GM10847 (cell line): Measurements from ENCODE around the gene GPR146.

Source experiments
- POLR2A ChIP-seq: IDR thresholded peaks from 2 replicates; pipeline ENCODE4 v1.6.1; 2011; ENCODE audit not compliant: insufficient read length; ENCODE audit errors: extremely low read depth

Gene GPR146

DNA sequence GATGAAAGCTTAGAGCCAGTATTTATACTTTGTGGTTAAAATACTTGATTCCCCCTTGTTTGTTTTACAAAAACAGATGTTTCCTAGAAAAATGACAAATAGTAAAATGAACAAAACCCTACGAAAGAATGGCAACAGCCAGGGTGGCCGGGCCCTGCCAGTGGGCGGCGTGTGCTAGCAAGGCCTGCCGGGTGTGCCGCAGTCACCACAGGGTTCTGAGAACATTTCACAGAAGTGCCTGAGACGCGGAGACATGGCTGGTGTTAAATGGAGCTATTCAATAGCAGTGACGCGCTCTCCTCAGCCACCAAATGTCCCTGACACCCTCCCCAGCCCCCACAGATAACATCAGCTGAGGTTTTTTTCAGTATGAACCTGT lies 14.5 kb downstream of the GPR146 start:
- no peak for TF ChIP-seq POLR2A

DNA sequence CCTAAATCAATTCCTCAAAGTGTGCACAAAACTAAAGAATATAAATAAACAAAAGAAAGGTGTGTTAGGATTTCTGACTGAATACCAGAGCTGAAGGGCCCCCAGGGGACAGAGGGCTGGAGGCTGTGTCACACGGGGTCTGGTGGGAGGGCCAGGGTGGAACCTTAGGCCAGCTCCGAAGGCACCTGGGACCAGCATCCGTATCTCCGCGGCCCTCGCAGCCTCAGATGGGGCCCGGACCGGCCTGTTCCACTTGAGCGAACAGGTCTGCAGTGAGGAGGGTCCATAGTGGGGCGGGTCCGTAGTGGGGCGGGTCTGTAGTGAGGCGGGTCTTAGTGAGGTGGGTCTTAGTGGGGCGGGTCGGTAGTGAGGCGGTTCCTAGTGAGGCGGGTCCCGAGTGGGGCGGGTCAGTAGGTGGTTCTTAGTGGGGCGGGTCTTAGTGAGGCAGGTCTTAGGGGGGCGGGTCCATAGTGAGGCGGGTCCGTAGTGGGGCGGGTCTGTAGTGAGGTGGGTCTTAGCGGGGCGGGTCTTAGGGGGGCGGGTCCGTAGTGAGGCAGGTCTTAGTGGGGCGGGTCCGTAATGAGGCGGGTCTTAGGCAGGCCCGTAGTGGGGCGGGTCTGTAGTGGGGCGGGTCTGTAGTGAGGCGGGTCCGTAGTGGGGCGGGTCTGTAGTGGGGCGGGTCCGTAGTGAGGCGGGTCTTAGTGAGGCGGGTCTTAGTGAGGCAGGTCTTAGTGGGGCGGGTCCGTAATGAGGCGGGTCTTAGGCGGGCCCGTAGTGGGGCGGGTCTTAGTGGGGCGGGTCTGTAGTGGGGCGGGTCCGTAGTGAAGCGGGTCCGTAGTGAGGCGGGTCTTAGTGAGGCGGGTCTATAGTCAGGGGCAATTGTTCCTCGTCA lies 15.1 kb downstream of the GPR146 start:
- no peak for TF ChIP-seq POLR2A

DNA sequence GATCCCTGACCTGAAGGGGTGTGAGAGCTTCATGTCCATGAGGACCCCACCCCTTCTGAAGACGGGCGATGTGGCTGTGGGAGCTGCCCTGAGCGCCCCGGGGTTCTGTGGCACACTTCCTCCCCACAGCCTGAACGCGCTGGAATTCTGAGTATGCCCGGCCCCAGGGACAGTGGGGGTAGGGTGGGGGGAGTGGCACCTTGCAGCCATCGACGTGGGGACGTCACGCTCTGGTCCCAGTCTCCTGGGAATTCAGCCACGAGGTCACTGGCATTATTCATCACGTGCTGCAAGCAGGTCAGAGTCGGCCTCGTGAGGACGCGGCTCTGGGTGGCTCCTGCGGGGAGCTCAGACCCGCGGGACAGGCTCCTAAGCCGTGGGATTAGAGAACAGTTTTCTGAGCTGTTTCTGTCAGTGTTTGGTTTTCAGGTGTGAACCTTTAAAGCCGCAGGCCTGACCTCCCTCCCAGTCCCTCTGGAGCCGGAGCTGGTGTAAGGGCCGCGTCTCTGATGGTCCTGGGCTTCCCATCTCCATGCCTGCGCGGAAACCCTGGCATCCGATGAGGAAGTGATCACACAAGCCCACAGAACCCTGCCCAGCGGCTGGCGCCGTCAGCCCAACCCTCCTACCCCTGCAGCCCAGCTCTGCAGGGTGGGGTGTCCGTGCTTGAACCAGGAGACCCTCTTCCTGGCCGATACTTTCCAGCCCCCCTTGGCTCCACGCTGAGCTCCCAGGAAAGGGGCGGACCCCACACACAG lies 16.1 kb downstream of the GPR146 start:
- TF ChIP-seq POLR2A = no peak

DNA sequence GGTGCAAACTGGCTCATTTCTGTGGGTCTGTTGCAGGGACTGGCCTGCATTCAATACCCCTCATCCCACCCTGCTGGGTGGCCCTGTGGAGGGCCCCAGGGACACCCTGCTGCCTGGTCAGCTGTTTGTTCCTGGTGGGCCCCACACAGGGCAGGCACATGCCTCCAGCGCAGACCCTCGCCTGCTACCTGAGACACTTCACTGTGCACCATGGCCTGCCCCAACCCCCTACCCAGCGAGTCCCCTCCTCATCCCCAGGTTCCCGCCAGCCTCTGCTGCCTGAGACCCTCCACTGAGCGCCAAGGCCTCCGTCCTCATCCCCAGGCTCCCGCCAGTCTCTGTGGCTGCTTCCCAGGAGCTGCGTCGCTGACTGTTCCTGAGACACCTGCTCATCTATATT lies 16.8 kb downstream of the GPR146 start:
- no peak for TF ChIP-seq POLR2A

DNA sequence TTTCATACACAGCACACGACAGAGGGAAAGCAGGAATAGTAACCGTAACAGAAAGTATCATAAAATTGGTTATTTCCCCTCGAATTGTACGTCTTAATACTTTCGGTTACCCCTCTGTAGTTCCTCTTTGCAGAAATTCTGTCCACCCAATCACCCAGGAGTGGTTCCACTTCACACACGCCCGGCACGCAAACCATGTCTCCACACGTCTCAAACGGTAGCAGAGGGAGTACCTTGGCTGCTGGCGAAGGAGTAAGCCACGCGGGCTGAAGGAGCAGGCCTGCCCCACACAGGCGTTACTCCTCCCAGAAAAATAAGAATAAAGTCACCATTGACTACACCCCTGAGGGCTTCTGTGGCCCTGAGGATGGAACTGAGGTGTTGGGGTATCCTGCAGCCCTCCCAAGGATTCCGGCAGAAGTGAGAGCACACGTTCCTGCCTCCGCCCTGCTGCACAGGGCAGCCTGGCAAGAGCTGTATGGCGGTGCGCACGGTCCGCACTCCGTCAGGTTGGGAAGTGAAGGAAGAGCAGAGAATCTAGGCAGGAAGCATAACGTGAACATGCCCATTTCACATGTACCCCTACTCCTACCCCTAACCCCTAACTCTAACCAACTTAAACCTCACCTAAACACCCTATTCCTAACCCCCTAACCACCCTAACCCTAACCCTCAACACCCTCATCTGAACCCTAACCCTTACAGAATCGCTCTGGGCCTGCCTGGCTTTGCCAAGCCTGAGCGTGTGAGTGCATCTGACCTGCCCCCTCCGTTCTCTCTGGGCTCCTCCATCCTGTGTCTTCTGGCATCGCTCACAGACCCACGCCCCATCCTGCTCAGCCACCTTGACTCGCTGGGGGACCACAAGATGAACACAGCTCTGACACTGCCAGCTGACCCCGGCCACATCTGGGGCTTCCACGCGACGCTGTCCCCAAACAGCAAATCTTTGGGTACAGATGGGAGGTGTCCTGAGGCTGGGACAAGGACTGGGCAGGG lies 18.2 kb downstream of the GPR146 start:
- peak; percentile 25 for TF ChIP-seq POLR2A

DNA sequence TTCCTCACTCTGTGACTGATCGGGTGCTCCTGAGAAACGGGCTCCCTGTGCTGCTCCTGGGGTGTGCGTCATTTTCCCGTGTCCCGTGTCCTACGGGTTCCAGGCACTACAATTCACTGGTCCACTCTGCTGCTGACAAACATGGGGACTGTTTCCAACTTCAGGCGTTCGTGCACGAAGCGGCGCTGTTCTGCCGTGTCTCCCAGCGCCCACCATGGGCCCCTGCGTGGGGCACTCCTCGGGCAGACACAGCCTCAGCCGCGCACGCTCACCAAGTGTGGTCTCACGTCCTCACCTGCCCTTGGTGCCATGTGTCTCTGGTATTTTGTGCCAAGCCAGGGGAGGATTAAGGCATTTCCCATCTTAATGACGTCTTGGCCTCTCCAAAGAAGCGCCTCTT lies 19.0 kb downstream of the GPR146 start:
- TF ChIP-seq POLR2A = no peak

DNA sequence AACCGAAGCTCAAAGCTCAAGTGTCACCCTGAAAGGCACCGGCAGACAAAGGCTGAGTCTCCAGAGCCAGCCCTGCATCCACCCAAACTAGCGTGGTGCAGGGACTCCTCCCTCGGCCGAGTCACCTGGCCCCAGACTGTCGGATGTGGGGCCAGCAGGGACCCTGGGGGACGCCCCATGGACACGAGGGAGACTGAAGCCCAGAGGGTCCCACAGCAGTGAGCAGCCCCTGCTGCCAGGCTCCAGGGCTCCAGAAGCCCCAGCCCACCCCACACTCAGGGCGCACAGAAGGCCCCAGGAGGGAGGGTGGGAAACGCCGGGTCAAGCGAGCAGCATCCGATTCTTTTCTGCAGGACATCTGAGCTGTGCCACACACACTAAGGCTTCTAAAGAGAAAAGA lies 20.2 kb downstream of the GPR146 start:
- TF ChIP-seq POLR2A = no peak

DNA sequence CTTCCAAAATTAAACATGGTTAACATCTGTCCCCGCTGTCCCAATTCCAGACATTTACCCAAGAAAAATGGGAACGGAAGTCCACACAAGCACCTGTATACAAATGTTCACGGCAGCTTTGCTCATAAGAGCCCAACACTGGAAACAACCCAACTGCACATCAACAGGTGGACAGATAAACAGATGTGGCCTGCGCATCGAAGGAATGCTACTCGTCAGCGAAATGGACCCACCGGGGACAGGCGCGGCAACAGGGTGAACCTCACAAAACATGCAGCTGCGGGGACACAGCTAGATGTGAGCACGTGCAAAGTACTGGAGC lies 20.9 kb downstream of the GPR146 start:
- no peak for TF ChIP-seq POLR2A

DNA sequence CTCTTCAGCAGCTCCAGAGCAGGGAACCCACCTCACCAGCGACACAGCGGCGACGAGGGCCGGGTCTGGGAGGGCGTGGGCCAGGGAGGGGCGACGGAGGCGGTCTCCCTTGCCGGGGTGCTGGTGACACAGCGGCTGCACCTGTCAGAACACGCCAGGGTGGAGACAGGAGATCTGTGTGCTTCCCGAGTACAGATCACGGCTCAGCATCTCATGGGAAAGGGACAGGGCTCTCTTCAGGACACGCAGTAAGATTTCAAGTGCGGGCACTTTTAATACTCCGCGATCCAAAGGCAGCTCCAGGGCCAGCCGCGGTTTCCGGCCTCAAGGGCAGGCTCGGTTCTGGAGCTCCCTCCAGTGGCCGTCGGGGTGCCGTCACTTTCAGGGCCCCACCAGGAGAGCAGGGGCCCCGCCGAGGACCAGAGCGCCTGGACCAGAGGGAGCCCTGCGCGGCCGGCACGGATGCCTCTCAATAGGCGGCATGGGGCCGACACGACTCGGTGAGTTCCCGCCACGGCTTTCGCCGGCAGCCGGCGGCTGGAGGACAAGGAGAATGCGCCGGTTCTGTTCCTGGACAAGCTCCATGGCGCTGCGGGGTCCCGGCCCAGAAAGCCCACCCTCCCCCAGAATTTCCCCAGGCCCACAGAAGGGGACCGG lies 21.4 kb downstream of the GPR146 start:
- TF ChIP-seq POLR2A = peak; percentile 9

DNA sequence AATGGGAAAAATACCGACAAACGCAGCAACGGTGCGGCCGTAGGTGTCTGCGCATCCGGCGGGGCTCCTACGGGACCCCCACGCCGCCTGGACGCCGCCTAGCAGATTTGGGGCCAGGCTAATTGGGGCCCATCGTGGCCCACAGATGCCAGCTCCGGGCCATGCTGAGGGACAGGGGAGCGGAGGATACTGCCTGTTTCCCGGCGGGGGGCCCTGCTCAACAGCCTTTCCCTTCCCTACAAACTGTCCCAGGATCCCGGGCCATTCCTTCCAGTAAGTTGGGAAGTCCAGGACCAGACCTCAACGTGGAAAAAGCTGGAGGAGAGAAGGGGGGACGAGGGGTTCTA lies 21.9 kb downstream of the GPR146 start:
- no peak for TF ChIP-seq POLR2A

DNA sequence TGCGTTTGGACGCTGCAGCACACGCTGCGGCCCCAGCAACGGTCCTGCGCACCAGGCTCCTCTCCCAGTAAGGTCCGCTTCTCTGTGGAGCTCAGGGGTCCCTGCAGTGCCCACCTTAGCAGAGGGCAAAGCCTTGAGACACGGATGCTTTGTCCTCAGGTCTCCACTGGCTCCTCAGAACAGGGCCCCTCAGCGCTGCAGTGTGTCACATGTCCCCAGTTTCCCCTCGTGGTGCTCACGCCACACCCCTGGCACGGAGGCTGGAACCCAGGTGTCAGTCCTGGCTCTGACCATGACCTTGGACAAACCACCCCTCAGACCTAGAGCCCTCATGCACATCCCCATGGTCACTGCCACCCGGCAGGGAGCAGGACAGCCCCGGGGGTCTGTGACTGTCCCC lies 23.7 kb downstream of the GPR146 start:
- no peak for TF ChIP-seq POLR2A

DNA sequence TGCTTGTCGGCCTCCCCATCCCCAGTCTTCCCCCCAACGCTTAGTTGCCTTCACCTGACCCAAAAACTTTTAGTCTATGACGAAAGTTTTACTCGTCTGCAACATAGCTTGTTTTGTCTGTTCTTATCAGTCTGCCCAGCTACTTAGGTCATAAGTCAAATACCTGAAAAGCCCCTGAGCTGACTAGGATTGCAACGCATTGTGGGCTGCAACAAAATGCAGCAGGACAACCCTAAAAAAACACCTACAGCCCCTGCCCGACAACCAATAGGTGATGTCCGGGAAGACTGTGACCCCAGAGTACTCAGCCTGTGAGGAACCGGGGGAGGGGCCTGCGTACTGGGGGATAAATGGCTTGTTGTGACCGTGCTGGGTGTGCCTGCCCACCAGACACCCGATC lies 24.3 kb downstream of the GPR146 start:
- no peak for TF ChIP-seq POLR2A

DNA sequence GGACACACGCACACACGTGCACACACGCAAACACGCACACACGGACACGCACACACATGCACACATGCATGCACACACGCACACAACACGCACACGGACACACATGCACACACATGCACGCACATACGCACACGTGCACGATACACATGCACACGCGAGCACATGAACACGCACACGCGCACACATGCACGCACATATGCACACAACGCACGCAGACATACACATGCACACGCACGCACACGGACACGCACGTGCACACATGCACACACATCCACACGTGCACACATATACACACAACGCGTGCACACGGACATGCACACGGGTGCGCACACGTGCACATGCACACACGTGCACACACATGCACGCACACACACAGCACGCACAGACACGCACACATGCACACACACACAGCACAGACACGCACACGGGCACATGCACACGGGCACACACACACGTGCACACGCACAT lies 26.2 kb downstream of the GPR146 start:
- TF ChIP-seq POLR2A = no peak

DNA sequence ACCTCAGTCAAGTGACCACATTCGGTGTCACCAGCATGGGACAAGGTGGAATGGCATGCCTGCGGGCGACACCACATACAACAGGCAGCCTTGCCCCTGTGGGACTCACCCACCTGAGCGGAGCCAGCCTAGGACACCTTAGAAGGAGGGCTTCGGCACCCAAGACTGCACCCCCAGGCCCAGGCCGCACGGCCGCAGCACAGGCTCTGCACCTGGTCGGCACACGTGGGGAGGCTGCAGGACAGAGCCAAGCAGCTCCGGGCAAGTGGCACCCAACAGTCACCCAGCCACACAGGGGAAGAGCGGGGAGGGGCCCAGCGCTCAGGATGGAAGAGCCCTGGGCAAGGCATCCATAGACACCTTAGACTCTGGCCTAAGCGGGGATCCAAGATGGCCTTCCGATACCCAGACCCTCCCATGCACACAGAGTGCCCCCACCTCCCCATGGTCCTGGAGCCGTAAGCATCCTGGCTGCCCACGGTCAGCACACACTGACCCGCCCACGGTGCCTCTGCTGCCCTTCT lies 27.4 kb downstream of the GPR146 start:
- TF ChIP-seq POLR2A = no peak
